Medulla oblongata (tissue), 1 donor: Measurements from ENCODE around the gene HSPA2.
"Not testable (repeated sequence)": the region's sequence is repeated elsewhere in the genome, so short reads cannot be mapped to it uniquely, and the experiment has no call there.

Experiments
- DNase-seq: peaks from one replicate; pipeline ENCODE4 v3.0.0-alpha.2; 2015; ENCODE audit errors: extremely low spot score

HSPA2 gene

GRCh38 chr14:64515053-64515452, 25.5 kb upstream of the HSPA2 start:
- DNase-seq: no peak

- DNase-seq: no peak
Measured at GRCh38 chr14:64516969-64517368, 23.6 kb upstream of the HSPA2 start.

- not testable (repeated sequence) for DNase-seq
Measured at GRCh38 chr14:64517667-64518066, 22.9 kb upstream of the HSPA2 start.

- DNase-seq: no peak
Measured at GRCh38 chr14:64518229-64518628, 22.3 kb upstream of the HSPA2 start.

- no peak for DNase-seq
Measured at GRCh38 chr14:64520699-64521098, 19.8 kb upstream of the HSPA2 start.

GRCh38 chr14:64522591-64523355, 17.8 kb upstream of the HSPA2 start:
- DNase-seq: no peak

GRCh38 chr14:64525354-64525753, 15.2 kb upstream of the HSPA2 start:
- no peak for DNase-seq

- no peak for DNase-seq
Measured at GRCh38 chr14:64531567-64531966, 9.0 kb upstream of the HSPA2 start.

- no peak for DNase-seq
Measured at GRCh38 chr14:64536488-64537245, 3.9 kb upstream of the HSPA2 start.

GRCh38 chr14:64541261-64541971, 875 bp downstream of the HSPA2 start:
- DNase-seq: peak; percentile 30

- DNase-seq: peak; percentile 19
Measured at GRCh38 chr14:64541972-64542835, 1.7 kb downstream of the HSPA2 start.

GRCh38 chr14:64542836-64543201, 2.3 kb downstream of the HSPA2 start:
- no peak for DNase-seq

GRCh38 chr14:64544607-64545312, 4.2 kb downstream of the HSPA2 start:
- DNase-seq: peak; percentile 19

GRCh38 chr14:64549016-64549415, 8.5 kb downstream of the HSPA2 start:
- DNase-seq: no peak

- DNase-seq: peak; percentile 31
Measured at GRCh38 chr14:64549791-64550620, 9.5 kb downstream of the HSPA2 start, which contains the start of gene PPP1R36. Gene PPP1R36, plus strand, starts transcription at chr14:64549961. Its CDS starts 37 bp downstream, at chr14:64549998.

- DNase-seq: peak; percentile 72
Measured at GRCh38 chr14:64550621-64551333, 10.2 kb downstream of the HSPA2 start.

GRCh38 chr14:64554556-64554955, 14.0 kb downstream of the HSPA2 start:
- no peak for DNase-seq

- no peak for DNase-seq
Measured at GRCh38 chr14:64556526-64556925, 16.0 kb downstream of the HSPA2 start.

GRCh38 chr14:64558216-64558615, 17.7 kb downstream of the HSPA2 start:
- DNase-seq: not testable (repeated sequence)
